Measurements from ENCODE around the gene NHLRC1.

- TF ChIP-seq CTCF (IDR thresholded peaks at IDR 0.05 in 8 of 11, conservative IDR thresholded peaks at IDR 0.05 in 3 of 11) (peak; percentile 81 to 95 (median 91)), POLR2AphosphoS5 (IDR thresholded peaks at IDR 0.05) (peak; percentile 90 to 95 (median 90))
These were observed at the start of gene NHLRC1 for GRCh38 chr6:18122128-18123093.

Data from spleen (tissue), 7 donors.